ENCODE measurements around the gene EXO1. TPM values are rescaled to one million over a fixed set of nuclear protein-coding genes. Genes with fewer than 3 reads are reported as not detected.

EXO1 gene
- total RNA-seq, 4 donors from 2014 or later: 0.66 to 5.8 (median 1.8) TPM

GRCh38 chr1:241932845-241933244 lies 84.8 kb downstream of the EXO1 start:
- Histone ChIP-seq H3K27me3 (no peaks in the 10 kb centered on the region), H3K9me3 (no peaks in the 10 kb centered on the region), H3K4me1 (no peaks in the 10 kb centered on the region), H3K27ac (no peak overlapping the region), H3K36me3 (no peaks in the 10 kb centered on the region), H3K4me3 (no peak overlapping the region)
- DNase-seq: no peak
- no peak for TF ChIP-seq CTCF (IDR thresholded peaks at IDR 0.05)
- TF ChIP-seq POLR2A (IDR thresholded peaks at IDR 0.05): no peak

GRCh38 chr1:241934201-241934848 lies 86.3 kb downstream of the EXO1 start:
- Histone ChIP-seq H3K27me3 (no peaks in the 10 kb centered on the region), H3K9me3 (no peaks in the 10 kb centered on the region), H3K27ac (no peak overlapping the region), H3K36me3 (no peaks in the 10 kb centered on the region), H3K4me1 (no peaks in the 10 kb centered on the region), H3K4me3 (no peak overlapping the region)
- DNase-seq: no peak
- TF ChIP-seq CTCF (IDR thresholded peaks at IDR 0.05): no peak
- TF ChIP-seq POLR2A (IDR thresholded peaks at IDR 0.05): no peak

GRCh38 chr1:241934866-241935265 lies 86.9 kb downstream of the EXO1 start:
- H3K36me3 ChIP-seq: no peaks in the 10 kb centered on the region
- no peak overlapping the region for H3K27ac ChIP-seq
- H3K9me3 ChIP-seq: no peaks in the 10 kb centered on the region
- DNase-seq: no peak
- H3K4me3 ChIP-seq: no peak overlapping the region
- no peaks in the 10 kb centered on the region for H3K4me1 ChIP-seq
- no peaks in the 10 kb centered on the region for H3K27me3 ChIP-seq
- TF ChIP-seq POLR2A (IDR thresholded peaks at IDR 0.05) (no peak), CTCF (IDR thresholded peaks at IDR 0.05) (no peak)

Other genes starting within 250 kb of the EXO1 start
- 10 to 100 TPM in 1 of 4 donors, 1 to 10 TPM in 3; 6.6 to 11.0 (median 9.1) TPM for gene CHML, start 207.8 kb upstream of the EXO1 start, total RNA-seq
- gene OPN3, start 207.8 kb upstream of the EXO1 start, total RNA-seq: 10 to 100 TPM; 17.3 to 23.1 (median 20.9) TPM
- not detected for gene WDR64, start 195.9 kb upstream of the EXO1 start, total RNA-seq
- not detected for gene BECN2, start 109.6 kb downstream of the EXO1 start, total RNA-seq
- gene MAP1LC3C, start 150.9 kb downstream of the EXO1 start, total RNA-seq: 10 to 100 TPM in 1 of 4 donors, 1 to 10 TPM in 2, not detected in 1; 4.5 to 17.6 (median 8.3) TPM

Data from Peyer's patch (tissue), 4 donors.